GM21360 (cell line): ENCODE measurements around the gene ACTN1.

Experiments
- ATAC-seq: cut with Tn5 transposase; IDR thresholded peaks from one replicate; pipeline ENCODE4 v1.9.1; 2021; ENCODE audit warnings: mild to moderate bottlenecking, moderate library complexity; ENCODE audit not compliant: unreplicated experiment

The ACTN1 gene

DNA sequence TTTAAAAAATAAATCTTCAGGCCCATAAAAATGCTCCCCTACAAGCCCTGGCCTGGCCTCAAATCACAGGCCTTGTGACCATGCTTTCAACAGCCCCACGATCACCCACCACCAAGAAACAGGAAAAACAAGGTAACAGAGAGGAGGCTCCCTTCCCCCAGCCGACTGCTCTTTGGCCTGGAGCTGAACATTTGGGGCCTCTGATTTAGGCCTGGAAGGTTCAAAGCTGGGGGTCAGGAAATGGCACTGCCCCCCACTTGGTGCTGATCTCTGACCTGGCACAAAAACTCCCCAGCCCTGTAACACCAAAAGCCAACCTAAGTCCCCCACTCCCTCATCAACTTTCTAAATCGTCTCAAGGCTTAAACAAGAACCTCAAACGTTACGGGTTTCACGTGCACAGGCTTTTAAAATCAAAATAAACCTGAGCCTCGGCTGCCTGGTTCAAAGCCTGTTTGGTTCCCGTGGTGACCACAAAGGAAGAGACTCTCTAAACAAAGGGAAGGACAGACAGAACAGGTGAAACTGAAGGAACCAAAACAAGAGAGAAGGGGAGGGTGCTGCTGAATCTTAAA, 9.0 kb downstream of the ACTN1 start:
- ATAC-seq: no peak

DNA sequence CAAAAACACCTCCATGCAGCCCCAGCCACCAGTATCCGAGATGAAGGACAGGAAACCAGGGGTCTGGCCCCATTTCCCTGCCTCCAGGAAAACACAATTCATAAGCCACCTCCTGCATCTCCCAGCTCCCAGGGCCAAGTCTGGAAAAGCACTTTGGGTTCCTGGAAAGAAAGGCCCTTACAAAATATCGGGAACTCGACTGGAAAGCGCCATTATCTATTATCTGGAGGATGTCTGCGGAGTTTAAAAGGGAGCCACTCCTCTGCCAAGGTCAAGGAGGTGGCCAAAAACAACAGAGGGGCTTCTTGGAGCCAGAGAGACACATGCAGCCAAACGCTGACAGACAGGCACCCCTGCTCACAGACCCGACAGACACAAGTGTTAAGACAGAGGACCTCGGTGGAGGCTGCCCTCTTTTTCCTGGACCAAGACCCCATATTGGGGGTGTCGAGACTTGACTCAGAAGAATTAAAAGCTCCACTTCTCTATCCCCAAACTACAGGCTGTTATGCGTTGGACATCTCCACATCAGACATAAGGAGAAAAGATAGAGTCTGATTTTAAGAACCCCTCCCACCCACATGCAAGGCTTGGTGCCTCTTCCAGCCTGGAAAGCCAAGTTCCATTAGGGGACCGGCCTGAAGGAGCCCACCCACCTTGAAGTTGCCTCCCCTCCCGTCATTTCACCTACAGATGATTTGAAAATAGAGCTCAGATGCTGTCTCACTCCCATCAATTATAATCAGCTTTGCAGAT, 9.6 kb downstream of the ACTN1 start:
- ATAC-seq: no peak

GRCh38 chr14:68968721-68969120, 10.4 kb downstream of the ACTN1 start:
- ATAC-seq: no peak

GRCh38 chr14:68968051-68968450, 11.1 kb downstream of the ACTN1 start:
- ATAC-seq: no peak

- no peak for ATAC-seq
Observed at GRCh38 chr14:68967459-68967940, 11.6 kb downstream of the ACTN1 start.

DNA sequence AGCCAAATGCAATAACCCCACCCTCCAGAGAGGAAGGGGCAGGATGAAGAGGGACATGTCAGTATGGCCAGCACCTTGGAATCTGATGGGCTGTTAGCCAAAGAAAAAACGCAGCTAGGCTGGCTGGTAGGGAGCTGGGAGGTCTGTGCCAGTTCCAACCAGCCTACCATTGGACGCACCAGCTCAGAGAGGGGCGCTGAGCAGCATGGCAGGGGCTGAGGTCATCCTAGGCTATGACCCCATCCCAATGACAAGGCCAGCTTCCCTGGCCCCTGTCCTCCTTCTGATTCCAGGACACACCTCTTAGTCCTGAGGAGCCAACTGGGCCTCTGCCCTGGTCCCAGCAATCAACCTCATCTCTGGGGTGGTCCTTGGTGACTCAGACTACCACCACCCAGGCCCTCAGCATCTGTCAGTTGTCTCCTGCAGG, 12.2 kb downstream of the ACTN1 start:
- no peak for ATAC-seq

- no peak for ATAC-seq
Observed at GRCh38 chr14:68965261-68965761, 13.8 kb downstream of the ACTN1 start.

DNA sequence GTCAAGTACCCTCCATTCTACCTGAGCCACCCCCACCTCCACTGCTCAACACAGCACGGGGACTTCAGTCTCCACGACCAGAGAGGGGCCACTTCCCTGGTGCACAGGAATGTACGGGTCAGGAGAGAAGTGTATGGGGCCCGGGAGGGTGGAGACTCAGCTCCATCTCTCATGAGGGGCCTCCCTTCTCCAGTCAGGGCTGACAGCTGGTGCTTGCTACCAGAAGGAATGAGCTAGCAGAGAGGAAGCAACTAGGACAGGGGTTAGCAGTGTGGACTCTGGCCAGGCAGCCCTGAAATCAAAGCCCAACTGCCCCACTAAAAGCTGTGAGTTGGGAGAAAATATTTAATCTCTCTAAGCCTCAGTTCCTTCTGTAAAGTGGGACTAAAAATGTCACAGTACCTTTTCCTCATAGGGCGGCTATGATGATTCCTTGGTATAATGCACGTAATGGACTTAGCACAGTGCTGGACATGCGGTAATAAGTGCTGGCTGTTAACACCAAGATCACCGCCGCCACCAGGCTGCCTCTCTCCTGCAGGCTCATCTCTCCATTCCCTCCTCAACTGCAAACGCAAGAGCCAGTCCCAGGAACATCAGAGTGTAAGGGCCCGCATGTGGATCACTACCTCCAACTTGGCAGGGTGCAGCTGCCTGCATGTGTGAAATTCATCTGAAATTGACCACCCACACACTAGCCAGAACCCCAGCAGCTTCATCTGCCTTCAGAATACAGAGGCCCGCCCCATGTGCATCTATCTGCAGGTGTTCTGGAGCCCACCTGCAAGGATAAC, 14.6 kb downstream of the ACTN1 start:
- no peak for ATAC-seq

- no peak for ATAC-seq
Observed at GRCh38 chr14:68962681-68963080, 16.4 kb downstream of the ACTN1 start.

DNA sequence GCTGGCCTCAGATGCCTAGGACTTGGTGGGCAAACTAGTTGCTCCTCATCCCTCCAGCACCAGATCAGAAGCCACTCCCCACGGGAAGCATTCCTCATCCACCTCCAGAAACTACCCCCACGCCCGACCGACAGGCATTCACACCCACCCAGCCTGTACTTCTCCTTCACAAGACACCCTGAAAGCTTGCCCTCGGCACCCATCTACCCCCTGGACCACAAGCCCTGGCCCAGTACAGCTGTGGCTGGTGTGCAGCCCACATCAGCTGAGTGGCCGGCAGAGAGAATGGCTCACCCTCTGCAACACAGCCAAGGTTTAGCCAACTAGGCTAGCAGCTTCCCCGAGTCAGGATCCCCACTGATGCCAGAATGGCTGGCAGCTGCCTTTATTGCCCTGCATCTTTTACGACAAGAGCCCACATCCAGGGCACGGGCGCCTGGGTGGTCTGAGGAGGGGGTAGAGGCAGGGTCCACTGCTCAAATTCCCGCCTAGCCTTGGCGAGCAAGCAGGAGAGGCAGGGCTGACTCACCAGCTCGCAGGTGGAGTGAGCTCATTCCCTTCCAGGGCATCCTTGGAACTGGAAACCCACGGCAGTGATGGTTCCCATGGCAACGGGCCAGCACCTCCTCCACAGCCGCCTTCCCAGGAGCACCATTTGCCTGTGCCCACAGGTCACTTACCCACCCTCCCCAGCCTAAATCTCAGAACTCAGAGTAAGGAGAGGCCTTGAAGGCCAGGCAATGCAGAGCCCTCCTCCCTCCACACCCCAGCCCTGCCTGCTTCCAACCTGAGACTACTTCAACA, 17.1 kb downstream of the ACTN1 start:
- ATAC-seq: no peak

- ATAC-seq: no peak
Observed at GRCh38 chr14:68961361-68961760, 17.7 kb downstream of the ACTN1 start.

GRCh38 chr14:68960123-68960522, 19.0 kb downstream of the ACTN1 start:
- no peak for ATAC-seq

DNA sequence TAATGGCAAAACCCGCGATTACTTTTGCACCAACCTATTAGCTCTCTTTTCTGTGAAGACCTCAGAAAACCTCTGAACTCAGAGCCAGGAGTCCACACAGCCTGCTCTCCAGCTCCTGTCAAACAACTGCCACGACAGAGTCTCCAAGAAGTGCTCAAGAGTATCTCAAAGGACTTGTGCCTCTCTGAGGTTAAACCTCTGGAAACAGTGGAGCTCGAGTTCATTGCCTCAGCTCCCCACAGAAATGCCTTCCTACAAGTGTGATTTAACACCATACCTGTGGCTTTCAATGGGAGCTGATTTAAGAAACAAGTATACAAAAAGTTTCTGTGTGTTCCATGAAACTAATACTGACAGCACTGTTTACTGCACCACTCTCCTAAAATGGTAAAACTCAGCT, 20.1 kb downstream of the ACTN1 start:
- ATAC-seq: no peak

DNA sequence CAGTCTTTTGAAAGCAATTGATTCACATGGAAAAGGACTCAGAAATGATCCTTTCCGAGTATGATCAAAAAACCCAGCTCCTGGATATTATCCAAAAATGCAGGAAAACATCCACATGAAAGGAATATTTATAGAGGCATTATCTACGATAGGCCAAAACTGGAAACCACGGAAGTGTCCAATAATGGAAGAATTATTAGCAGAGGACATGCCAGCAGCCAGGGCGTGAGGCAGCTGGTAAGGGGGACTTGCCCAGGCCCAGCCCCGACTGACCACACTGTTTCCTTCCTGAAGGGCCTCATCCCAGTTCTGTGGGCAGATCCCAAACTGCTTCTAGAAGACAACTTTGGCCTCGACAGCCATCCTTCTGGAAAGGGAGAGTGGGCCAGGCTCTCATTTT, 20.5 kb downstream of the ACTN1 start:
- no peak for ATAC-seq

DNA sequence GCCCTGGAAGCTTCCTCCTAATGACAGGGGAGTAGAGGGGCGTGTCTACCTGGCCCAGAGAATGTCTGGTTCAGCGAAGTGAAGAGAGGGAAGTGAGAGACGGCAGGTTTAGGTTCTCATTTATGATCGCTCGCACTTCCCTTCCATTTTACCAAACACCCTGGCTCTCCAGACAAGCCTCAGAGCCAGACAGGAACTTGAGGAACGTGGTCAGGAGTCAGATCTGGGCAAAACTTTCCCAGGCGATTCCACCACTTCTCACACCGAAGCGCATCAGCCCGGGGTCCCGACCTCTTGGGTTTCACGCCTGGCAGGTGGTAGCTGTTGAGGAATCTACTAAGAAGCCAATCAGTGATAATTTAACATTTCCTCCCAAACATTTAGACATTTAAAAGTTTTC, 21.3 kb downstream of the ACTN1 start:
- no peak for ATAC-seq

- ATAC-seq: no peak
Observed at GRCh38 chr14:68956724-68957123, 22.4 kb downstream of the ACTN1 start.

DNA sequence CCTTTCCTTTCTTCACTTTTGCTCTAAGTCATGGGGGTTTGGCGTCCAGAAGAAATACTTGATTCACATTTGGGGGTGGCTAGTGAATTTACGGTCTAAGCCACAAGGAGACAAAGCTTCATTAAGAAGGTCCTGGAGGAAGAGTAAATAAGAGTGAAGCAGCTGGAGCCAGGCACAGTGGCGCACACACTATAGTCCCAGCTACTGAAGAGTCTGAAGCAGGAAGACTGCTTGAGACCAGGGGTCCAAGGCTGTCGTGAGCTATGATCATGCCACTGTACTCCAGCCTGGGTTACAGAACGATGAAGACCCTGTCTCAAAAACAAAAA, 23.3 kb downstream of the ACTN1 start:
- no peak for ATAC-seq

DNA sequence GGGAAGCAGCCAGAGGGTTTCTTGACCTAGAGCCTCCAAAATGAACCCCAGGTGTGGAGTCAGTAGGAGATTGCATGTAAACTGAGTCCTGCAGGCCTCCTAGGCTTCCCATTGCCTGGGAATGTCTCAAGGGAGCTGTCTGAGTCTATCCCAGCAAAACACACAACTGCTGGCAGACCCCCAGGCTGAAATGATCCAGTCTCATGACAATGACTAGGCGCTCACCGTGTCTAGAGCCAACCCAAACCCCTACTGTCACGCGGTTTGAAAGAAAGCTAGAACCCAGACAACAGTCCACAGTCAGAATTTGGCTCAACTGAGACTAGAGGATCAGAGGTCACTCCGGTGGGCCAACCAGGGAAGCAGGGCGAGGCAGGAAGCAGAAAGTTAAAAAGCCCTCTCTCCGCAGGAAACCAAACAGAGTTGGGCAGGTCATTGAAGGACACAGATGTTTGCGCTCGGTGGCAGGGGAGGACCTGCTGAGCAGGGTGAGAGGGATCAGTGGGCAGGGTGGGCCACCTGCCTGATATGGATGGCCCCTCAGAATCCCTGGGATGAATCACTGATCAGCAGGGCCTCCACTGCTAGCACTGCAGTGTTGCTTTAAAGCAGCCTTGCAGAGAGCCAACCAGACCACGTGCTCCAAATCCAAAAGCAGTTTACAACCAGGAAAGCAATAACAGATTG, 23.8 kb downstream of the ACTN1 start:
- ATAC-seq: no peak

DNA sequence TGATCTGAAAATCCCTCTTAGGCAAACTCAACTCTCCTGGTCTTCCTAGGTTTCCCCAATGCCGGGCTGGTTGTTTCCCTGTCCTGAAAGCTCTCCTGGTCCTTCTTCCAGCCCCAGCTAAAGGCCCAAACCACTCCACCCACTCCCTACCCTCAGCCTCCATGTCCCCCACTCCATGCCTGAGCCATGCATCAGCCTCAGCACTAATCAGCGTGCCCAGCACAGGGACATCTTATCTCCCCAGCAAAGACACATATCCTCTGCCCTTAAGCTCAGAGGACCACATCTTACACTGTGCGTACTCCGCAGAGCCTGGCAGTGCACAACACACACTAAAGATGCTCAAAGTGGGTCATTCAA, 25.9 kb downstream of the ACTN1 start:
- no peak for ATAC-seq

- no peak for ATAC-seq
Observed at GRCh38 chr14:68952531-68953195, 26.4 kb downstream of the ACTN1 start.
